Vagina (tissue), 2 donors: ENCODE results near the gene UMODL1.

Source experiments
- CTCF ChIP-seq, 3 experiments: fragments of 450-650 bp in 2 of 3; fragments of 200-600 bp in 1 of 3; sonication (generic) in 1 of 3; IDR thresholded peaks; one replicate each; pipeline ENCODE4 v1.5.1; 2017 to 2019; ENCODE audit warnings: antibody characterized with exemption in 3 of 3, mild to moderate bottlenecking in 2 of 3, moderate library complexity in 2 of 3
- POLR2A ChIP-seq, 2 donors: fragments of 450-650 bp; IDR thresholded peaks; one replicate each; pipeline ENCODE4 v1.6.1; 2017; ENCODE audit warnings: antibody characterized with exemption in 2 of 2, mild to moderate bottlenecking in 2 of 2, moderate library complexity in 2 of 2
- POLR2AphosphoS5 ChIP-seq, 2 donors: sonication (generic); formaldehyde crosslinking; IDR thresholded peaks; one replicate each; pipeline ENCODE4 v1.9.0; 2017; ENCODE audit warnings: antibody characterized with exemption in 2 of 2, mild to moderate bottlenecking in 2 of 2, low read depth in 1 of 2; ENCODE audit not compliant: insufficient read depth in 1 of 2

GRCh38 chr21:42043961-42044360 is 27.2 kb upstream of the UMODL1 start:
- no peak for TF ChIP-seq CTCF (IDR thresholded peaks at IDR 0.05)
- no peak for TF ChIP-seq POLR2A (IDR thresholded peaks at IDR 0.05)
- TF ChIP-seq POLR2AphosphoS5 (IDR thresholded peaks at IDR 0.05; ENCODE audit: insufficient read depth in 1 of 2, low read depth in 1 of 2): no peak
